ENCODE results near the gene TMEM52.

DNA sequence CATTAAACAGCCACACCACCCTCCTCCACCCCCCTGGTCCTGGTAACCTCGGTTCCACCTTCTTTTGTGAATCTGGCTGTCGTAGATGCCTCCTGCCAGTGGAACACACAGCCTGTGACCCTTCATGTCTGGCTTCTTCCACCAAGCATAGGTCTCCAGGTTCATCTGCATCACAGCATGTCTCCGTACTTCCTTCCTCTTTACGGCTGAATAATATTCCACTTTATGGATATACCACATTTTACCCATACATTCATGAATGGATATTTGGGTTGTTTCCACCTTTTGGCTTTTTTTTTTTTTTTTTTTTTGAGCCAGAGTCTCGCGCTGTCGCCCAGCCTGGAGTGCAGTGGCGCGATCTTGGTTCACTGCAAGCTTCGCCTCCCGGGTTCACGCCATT is 15.9 kb downstream of the TMEM52 start:
- TF ChIP-seq EZH2 (IDR thresholded peaks at IDR 0.05; ENCODE audit: low read depth, low read length, severe bottlenecking) (no peak), EP300 (IDR thresholded peaks at IDR 0.05; ENCODE audit: borderline replicate concordance in 1 of 2, low read depth in 2 of 2, low read length in 2 of 2) (no peak), EGR1 (IDR thresholded peaks at IDR 0.05; ENCODE audit: borderline replicate concordance, low read depth, low read length) (no peak), SIRT6 (IDR thresholded peaks at IDR 0.05; ENCODE audit: low read length) (no peak), SIX5 (IDR thresholded peaks at IDR 0.05; ENCODE audit: low read depth, low read length) (no peak), KDM1A (IDR thresholded peaks at IDR 0.05; ENCODE audit: borderline replicate concordance, low read length) (no peak), RNF2 (IDR thresholded peaks at IDR 0.05; ENCODE audit: borderline replicate concordance, low read depth, low read length, missing control alignments, poor library complexity, severe bottlenecking) (no peak), BRCA1 (IDR thresholded peaks at IDR 0.05; ENCODE audit: low read depth, low read length) (no peak), TAF1 (IDR thresholded peaks at IDR 0.05; ENCODE audit: low read depth, low read length) (no peak)
- TF ChIP-seq, protein P1, sequence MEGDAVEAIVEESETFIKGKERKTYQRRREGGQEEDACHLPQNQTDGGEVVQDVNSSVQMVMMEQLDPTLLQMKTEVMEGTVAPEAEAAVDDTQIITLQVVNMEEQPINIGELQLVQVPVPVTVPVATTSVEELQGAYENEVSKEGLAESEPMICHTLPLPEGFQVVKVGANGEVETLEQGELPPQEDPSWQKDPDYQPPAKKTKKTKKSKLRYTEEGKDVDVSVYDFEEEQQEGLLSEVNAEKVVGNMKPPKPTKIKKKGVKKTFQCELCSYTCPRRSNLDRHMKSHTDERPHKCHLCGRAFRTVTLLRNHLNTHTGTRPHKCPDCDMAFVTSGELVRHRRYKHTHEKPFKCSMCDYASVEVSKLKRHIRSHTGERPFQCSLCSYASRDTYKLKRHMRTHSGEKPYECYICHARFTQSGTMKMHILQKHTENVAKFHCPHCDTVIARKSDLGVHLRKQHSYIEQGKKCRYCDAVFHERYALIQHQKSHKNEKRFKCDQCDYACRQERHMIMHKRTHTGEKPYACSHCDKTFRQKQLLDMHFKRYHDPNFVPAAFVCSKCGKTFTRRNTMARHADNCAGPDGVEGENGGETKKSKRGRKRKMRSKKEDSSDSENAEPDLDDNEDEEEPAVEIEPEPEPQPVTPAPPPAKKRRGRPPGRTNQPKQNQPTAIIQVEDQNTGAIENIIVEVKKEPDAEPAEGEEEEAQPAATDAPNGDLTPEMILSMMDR (IDR thresholded peaks at IDR 0.05; ENCODE audit: control extremely low read depth in 1 of 3, insufficient read depth in 1 of 3, low read depth in 1 of 3, low read length in 3 of 3) = no peak

All from H1 (cell line).